GM18498 (cell line): ENCODE data around the gene SLF2.

Experiments used
- ATAC-seq: cut with Tn5 transposase; IDR thresholded peaks from one replicate; pipeline ENCODE4 v1.9.1; 2021; ENCODE audit warnings: mild to moderate bottlenecking, moderate library complexity; ENCODE audit not compliant: unreplicated experiment

SLF2 gene

GRCh38 chr10:100912605-100913469 is at the start of gene SLF2:
TSS of gene SLF2 (plus strand) at chr10:100912963. CDS start at chr10:100913111, 148 bp downstream.
- peak; percentile 92 for ATAC-seq

- no peak for ATAC-seq
These were observed 49.3 kb upstream of the SLF2 start for GRCh38 chr10:100863433-100863832.

- no peak for ATAC-seq
These were observed 48.5 kb upstream of the SLF2 start for GRCh38 chr10:100864036-100864885.

GRCh38 chr10:100864978-100865377 is 47.8 kb upstream of the SLF2 start:
- ATAC-seq = no peak

GRCh38 chr10:100866010-100866409 is 46.8 kb upstream of the SLF2 start:
- ATAC-seq = no peak

GRCh38 chr10:100866575-100867098 is 46.1 kb upstream of the SLF2 start:
- ATAC-seq = no peak

GRCh38 chr10:100867261-100867963 is 45.4 kb upstream of the SLF2 start:
- no peak for ATAC-seq

- ATAC-seq = no peak
These were observed 44.4 kb upstream of the SLF2 start for GRCh38 chr10:100868382-100868781.

GRCh38 chr10:100869399-100869798 is 43.4 kb upstream of the SLF2 start:
- ATAC-seq = no peak

GRCh38 chr10:100872034-100872791 is 40.5 kb upstream of the SLF2 start:
- ATAC-seq = no peak

GRCh38 chr10:100873146-100873826 is 39.5 kb upstream of the SLF2 start:
- ATAC-seq = no peak

GRCh38 chr10:100873827-100874326 is 38.9 kb upstream of the SLF2 start:
- ATAC-seq = no peak

- ATAC-seq = no peak
These were observed 37.9 kb upstream of the SLF2 start for GRCh38 chr10:100874702-100875483.

- no peak for ATAC-seq
These were observed 37.1 kb upstream of the SLF2 start for GRCh38 chr10:100875484-100876166.

GRCh38 chr10:100876585-100877460 is 35.9 kb upstream of the SLF2 start:
- no peak for ATAC-seq

GRCh38 chr10:100877461-100877850 is 35.3 kb upstream of the SLF2 start:
- ATAC-seq = no peak

GRCh38 chr10:100878291-100878910 is 34.4 kb upstream of the SLF2 start:
- ATAC-seq = no peak
